Lower leg skin (tissue), 4 donors: ENCODE data around the gene NUAK1. TPM values are rescaled to one million over a fixed set of nuclear protein-coding genes. Genes with fewer than 3 reads are reported as not detected.
"Not testable (repeated sequence)": the region's sequence is repeated elsewhere in the genome, so short reads cannot be mapped to it uniquely, and the experiment has no call there.

Experiments used
- DNase-seq, 2 donors: peaks; one replicate each; pipeline ENCODE4 v3.0.0-alpha.2; 2019; ENCODE audit warnings: low spot score in 2 of 2
- H3K4me3 ChIP-seq: fragments of 200-600 bp; sonication (generic); 2 replicates; pipeline ENCODE4 v1.5.1; 2017; ENCODE audit warnings: mild to moderate bottlenecking, low read depth; ENCODE audit not compliant: poor library complexity, severe bottlenecking
- CTCF ChIP-seq, 3 donors: fragments of 450-650 bp; IDR thresholded peaks; one replicate each; pipeline ENCODE4 v1.5.1; 2016; ENCODE audit warnings: antibody characterized with exemption in 3 of 3, mild to moderate bottlenecking in 3 of 3, moderate library complexity in 2 of 3
- POLR2A ChIP-seq, 2 donors: fragments of 450-650 bp; IDR thresholded peaks; one replicate each; pipeline ENCODE4 v1.6.1; 2016 to 2017; ENCODE audit warnings: antibody characterized with exemption in 2 of 2, mild to moderate bottlenecking in 1 of 2, moderate library complexity in 1 of 2
- WGBS, 2 donors: methylation state at CpG; one replicate each; pipeline ENCODE4 v1.1.5; 2018; 5-methylcytosine and 5-hydroxymethylcytosine counted together
- intact Hi-C: fragments of 100-400 bp; cut with DNase I; formaldehyde crosslinking; loops from one replicate; pipeline ENCODE4 v1.15.0; 2023; ENCODE audit warnings: low total_unique reads
- total RNA-seq, 4 donors: library from RNA; depleted of rRNA; stranded (reverse); fragments of >200 nt; gene quantifications; one replicate each; pipeline ENCODE4 v1.1.0, GENCODE V29; 2016

NUAK1 gene
- total RNA-seq, 4 donors from 2014 or later: 23.9 to 66.1 (median 42.3) TPM

GRCh38 chr12:106145539-106146447 lies 7.0 kb upstream of the NUAK1 start:
- no peak overlapping the region for H3K4me3 ChIP-seq
- peak in 1 of 2 donors; percentile 64 for DNase-seq
- no peak for TF ChIP-seq CTCF (IDR thresholded peaks at IDR 0.05)
- TF ChIP-seq POLR2A (IDR thresholded peaks at IDR 0.05): no peak
- WGBS, 2 donors: 49 to 52% methylated on average over 14 of the region's 14 CpGs
- intact Hi-C loops: no loop called here

- WGBS, 2 donors: 64 to 69% methylated on average over 2 of the region's 2 CpGs
Observed at GRCh38 chr12:106144847-106145246, 6.1 kb upstream of the NUAK1 start.

DNA sequence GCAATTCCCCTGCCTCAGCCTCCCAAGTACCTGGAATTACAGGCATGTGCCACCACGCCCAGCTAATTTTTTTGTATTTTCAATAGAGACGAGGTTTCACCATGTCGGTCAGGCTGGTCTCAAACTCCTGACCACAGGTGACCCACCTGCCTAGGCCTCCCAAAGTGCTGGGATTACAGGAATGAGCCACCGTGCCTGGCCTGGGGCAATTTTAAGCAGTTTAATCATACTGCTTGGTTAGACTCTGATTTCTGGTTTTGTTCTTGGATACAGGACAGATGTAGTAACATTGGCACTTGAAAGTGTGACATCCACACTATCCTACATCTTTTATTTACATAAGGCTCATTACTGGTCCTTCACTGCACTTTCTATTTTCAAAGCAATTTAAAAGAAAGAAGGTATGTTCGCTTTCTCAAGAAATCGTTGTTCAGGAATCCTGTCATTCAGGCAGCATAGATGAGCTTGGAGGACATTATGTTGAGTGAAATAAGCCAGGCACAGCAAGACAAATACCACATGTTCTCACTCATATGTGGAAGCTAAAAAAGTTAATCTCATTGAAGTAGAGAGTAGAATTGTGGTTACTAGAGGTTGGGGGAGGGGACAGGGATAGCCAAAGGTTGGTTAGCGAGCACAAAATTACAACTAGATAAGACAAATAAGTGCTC lies 4.0 kb upstream of the NUAK1 start:
- TF ChIP-seq CTCF (IDR thresholded peaks at IDR 0.05) (no peak), POLR2A (IDR thresholded peaks at IDR 0.05) (no peak)
- H3K4me3 ChIP-seq: no peak overlapping the region
- 71 to 82% methylated on average over 7 of the region's 7 CpGs for WGBS, 2 donors

More at GRCh38 chr12:106144847-106145246, 6.1 kb upstream of the NUAK1 start:
- intact Hi-C loops: no loop called here
- no peak for TF ChIP-seq CTCF (IDR thresholded peaks at IDR 0.05)
- TF ChIP-seq POLR2A (IDR thresholded peaks at IDR 0.05): no peak
- DNase-seq: no peak
- H3K4me3 ChIP-seq: no peak overlapping the region

GRCh38 chr12:106141920-106142319 lies 3.2 kb upstream of the NUAK1 start:
- DNase-seq: peak in 1 of 2 donors; percentile 67
- H3K4me3 ChIP-seq, intact Hi-C loops: not testable (repeated sequence)
- WGBS, 2 donors: 85 to 89% methylated on average over 8 of the region's 8 CpGs

More for the DNA sequence above, 4.0 kb upstream of the NUAK1 start:
- intact Hi-C loops: no loop called here
- DNase-seq: peak in 1 of 2 donors; percentile 39

DNA sequence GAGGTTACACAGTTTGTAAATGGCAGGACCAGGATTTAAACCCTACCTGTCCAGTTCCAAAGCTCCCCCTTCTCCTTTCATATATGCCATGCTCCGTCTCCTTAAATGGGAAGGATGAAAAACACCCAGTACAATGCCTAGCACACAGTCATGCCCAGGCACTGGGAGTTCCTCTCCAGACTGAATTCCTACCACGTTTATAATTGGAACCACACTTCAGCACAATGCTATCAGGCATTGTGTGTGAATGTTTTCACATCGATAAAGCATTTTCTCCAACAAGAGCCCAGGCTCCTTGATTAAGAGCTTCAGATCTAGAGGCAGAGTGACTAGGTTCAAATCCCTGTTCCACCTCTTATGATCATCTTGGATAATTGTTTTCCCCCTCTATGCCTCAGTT lies 2.7 kb upstream of the NUAK1 start:
- intact Hi-C loops: no loop called here

More for the DNA sequence above, 2.7 kb upstream of the NUAK1 start:
- peak in 1 of 2 donors; percentile 60 for DNase-seq
- no peak overlapping the region for H3K4me3 ChIP-seq
- TF ChIP-seq CTCF (IDR thresholded peaks at IDR 0.05): no peak
- TF ChIP-seq POLR2A (IDR thresholded peaks at IDR 0.05): no peak
- WGBS, 2 donors: 35 to 44% methylated on average over 3 of the region's 3 CpGs
